Measurements from ENCODE around the gene CD59. TPM values are rescaled to one million over a fixed set of nuclear protein-coding genes. Genes with fewer than 3 reads are reported as not detected.

The CD59 gene
- polyA plus RNA-seq, 3 donors = 3.7 to 34.9 (median 21.1) TPM

DNA sequence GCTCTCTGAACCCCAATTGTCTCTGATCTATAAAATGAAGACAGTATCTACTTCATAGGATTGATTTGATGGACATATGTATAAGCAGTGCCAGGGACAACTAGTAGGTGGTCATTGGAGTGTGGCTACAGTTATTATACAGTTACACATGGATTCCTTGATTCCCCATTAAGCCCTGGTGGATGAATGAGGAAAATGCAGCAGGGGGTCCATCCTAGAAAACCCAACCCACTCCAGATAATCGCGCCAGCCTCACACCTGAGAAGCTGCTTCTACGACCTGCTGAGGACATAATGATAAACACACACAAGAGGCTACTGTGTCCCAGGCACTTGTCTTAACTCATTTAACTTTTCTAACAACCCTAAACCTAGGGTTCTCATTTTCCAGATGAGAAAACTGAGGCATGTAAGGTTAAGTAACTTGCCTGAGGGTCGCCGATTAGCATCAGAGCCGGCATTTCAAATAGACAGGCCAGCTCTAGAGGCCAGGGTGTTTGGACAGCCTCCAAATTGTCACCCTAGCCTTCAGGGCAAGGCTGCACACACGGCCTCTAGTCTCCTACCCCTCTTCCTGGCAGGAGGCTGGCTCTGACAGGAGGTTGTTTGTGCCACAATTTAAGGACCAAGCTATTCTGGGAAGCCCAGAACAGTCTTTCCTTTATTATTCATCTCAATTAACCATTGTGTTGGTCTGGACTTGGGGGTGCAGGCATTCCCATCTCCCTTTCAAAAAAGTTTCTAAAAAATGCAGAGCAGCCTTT, 31.8 kb downstream of the CD59 start:
- Histone ChIP-seq H4K20me1 (ENCODE audit: insufficient read depth, low read length) (no peaks in the 10 kb centered on the region), H2AFZ (ENCODE audit: insufficient read depth, low read depth, low read length, poor library complexity, severe bottlenecking) (no peak overlapping the region), H3K4me1 (ENCODE audit: control insufficient read depth in 1 of 2, insufficient read depth in 2 of 2, low read length in 2 of 2) (peaks cover 16 to 17% of the 10 kb centered on the region in 2 donors), H3K4me3 (replicated peaks in 1 of 3; ENCODE audit: low read depth in 2 of 3, low read length in 3 of 3) (no peak overlapping the region), H3K27me3 (ENCODE audit: control insufficient read depth in 2 of 2, insufficient read depth in 2 of 2, low read length in 2 of 2) (peaks cover 4 to 8% of the 10 kb centered on the region in 2 donors), H3K27ac (ENCODE audit: low read depth in 1 of 2, low read length in 2 of 2) (no peak overlapping the region), H3K9ac (ENCODE audit: insufficient read depth, low read length, poor library complexity, severe bottlenecking) (no peak overlapping the region), H3K4me2 (replicated peaks; ENCODE audit: extremely low read depth, low read length, poor library complexity, severe bottlenecking) (no peak overlapping the region), H3K36me3 (replicated peaks in 1 of 2; ENCODE audit: control insufficient read depth in 1 of 2, insufficient read depth in 2 of 2, low read length in 2 of 2) (no peaks in the 10 kb centered on the region), H3K9me3 (replicated peaks in 1 of 2; ENCODE audit: control insufficient read depth in 1 of 2, insufficient read depth in 1 of 2, low read length in 2 of 2) (no peaks in the 10 kb centered on the region), H3K79me2 (ENCODE audit: insufficient read depth, low read length) (no peaks in the 10 kb centered on the region)
- Mint-ChIP-seq H3K4me1 (peaks cover 19% of the 10 kb centered on the region), H3K27me3 (ENCODE audit: low read depth in 3 of 3) (peaks cover 8% of the 10 kb centered on the region in 3 donors), H3K27ac (no peak overlapping the region), H3K36me3 (peaks cover 4 to 5% of the 10 kb centered on the region in 2 donors), H3K9me3 (peaks cover 0 to 4% (median 0%) of the 10 kb centered on the region in 7 donors), H3K4me3 (no peak overlapping the region)
- 92% methylated on average over 2 of the region's 7 CpGs for WGBS (ENCODE audit: insufficient coverage)
- intact Hi-C loops (cut with micrococcal nuclease) = no loop called here
- TF ChIP-seq, protein P1, sequence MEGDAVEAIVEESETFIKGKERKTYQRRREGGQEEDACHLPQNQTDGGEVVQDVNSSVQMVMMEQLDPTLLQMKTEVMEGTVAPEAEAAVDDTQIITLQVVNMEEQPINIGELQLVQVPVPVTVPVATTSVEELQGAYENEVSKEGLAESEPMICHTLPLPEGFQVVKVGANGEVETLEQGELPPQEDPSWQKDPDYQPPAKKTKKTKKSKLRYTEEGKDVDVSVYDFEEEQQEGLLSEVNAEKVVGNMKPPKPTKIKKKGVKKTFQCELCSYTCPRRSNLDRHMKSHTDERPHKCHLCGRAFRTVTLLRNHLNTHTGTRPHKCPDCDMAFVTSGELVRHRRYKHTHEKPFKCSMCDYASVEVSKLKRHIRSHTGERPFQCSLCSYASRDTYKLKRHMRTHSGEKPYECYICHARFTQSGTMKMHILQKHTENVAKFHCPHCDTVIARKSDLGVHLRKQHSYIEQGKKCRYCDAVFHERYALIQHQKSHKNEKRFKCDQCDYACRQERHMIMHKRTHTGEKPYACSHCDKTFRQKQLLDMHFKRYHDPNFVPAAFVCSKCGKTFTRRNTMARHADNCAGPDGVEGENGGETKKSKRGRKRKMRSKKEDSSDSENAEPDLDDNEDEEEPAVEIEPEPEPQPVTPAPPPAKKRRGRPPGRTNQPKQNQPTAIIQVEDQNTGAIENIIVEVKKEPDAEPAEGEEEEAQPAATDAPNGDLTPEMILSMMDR (IDR thresholded peaks at IDR 0.05) = no peak
- DNase-seq = no peak

DNA sequence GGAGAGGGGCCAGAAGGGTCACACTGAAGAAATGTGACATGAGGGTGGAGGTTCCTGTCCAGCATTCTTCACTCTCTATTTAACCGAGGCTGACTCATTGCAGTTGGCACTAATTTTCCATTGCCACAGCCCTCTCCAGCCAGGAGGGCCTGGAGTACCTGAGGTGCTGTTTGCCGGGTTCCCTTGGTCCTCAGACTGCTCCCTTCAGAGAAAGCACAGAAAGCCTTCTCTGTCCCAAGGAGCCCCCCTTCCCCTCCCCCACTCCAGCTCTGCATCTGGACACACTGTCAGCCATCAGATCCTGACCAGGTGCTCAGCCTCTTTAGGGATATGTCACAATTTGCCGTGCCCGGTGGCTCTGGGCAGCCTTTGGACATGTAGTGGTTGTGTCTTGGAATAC, 32.4 kb downstream of the CD59 start:
- H3K4me1 Mint-ChIP-seq = peaks cover 21% of the 10 kb centered on the region
- H3K9me3 ChIP-seq (replicated peaks in 1 of 2; ENCODE audit: control insufficient read depth in 1 of 2, insufficient read depth in 1 of 2, low read length in 2 of 2) = no peaks in the 10 kb centered on the region
- no peaks in the 10 kb centered on the region for H3K79me2 ChIP-seq (ENCODE audit: insufficient read depth, low read length)
- H3K36me3 ChIP-seq (replicated peaks in 1 of 2; ENCODE audit: control insufficient read depth in 1 of 2, insufficient read depth in 2 of 2, low read length in 2 of 2) = no peaks in the 10 kb centered on the region
- H2AFZ ChIP-seq (ENCODE audit: insufficient read depth, low read depth, low read length, poor library complexity, severe bottlenecking) = no peak overlapping the region
- no peak overlapping the region for H3K4me2 ChIP-seq (replicated peaks; ENCODE audit: extremely low read depth, low read length, poor library complexity, severe bottlenecking)
- H3K9me3 Mint-ChIP-seq = peaks cover 0 to 4% (median 0%) of the 10 kb centered on the region in 7 donors
- no peaks in the 10 kb centered on the region for H4K20me1 ChIP-seq (ENCODE audit: insufficient read depth, low read length)
- no peak overlapping the region for H3K27ac Mint-ChIP-seq
- no peak overlapping the region for H3K9ac ChIP-seq (ENCODE audit: insufficient read depth, low read length, poor library complexity, severe bottlenecking)
- TF ChIP-seq, protein P1 (IDR thresholded peaks at IDR 0.05) = no peak
- no peak for DNase-seq
- intact Hi-C loops (cut with micrococcal nuclease) = no loop called here
- H3K27ac ChIP-seq (ENCODE audit: low read depth in 1 of 2, low read length in 2 of 2) = no peak overlapping the region
- peaks cover 8 to 12% (median 9%) of the 10 kb centered on the region in 3 donors for H3K27me3 Mint-ChIP-seq (ENCODE audit: low read depth in 3 of 3)
- no peak overlapping the region for H3K4me3 Mint-ChIP-seq
- peaks cover 16 to 18% of the 10 kb centered on the region in 2 donors for H3K4me1 ChIP-seq (ENCODE audit: control insufficient read depth in 1 of 2, insufficient read depth in 2 of 2, low read length in 2 of 2)
- no peak overlapping the region for H3K4me3 ChIP-seq (replicated peaks in 1 of 3; ENCODE audit: low read depth in 2 of 3, low read length in 3 of 3)
- WGBS (ENCODE audit: insufficient coverage) = 80% methylated on average over 1 of the region's 4 CpGs
- peaks cover 4 to 15% of the 10 kb centered on the region in 2 donors for H3K27me3 ChIP-seq (ENCODE audit: control insufficient read depth in 2 of 2, insufficient read depth in 2 of 2, low read length in 2 of 2)
- H3K36me3 Mint-ChIP-seq = peaks cover 2% of the 10 kb centered on the region in 2 donors

All from CD14-positive monocyte (primary cell).